Ishikawa (cell line): ENCODE measurements around the gene TLE5.
A peak's percentile ranks its signal among the peaks of the same experiment; 100 is the strongest.

Experiments used
- CEBPB ChIP-seq: IDR thresholded peaks from 2 replicates; pipeline ENCODE4 v1.6.1; 2012
- CREB1 ChIP-seq: IDR thresholded peaks from 2 replicates; pipeline ENCODE4 v1.6.1; 2012; ENCODE audit warnings: low read depth
- EGR1 ChIP-seq: IDR thresholded peaks from 2 replicates; pipeline ENCODE4 v1.6.1; 2012
- EP300 ChIP-seq: IDR thresholded peaks from 2 replicates; pipeline ENCODE4 v1.6.1; 2012; ENCODE audit warnings: borderline replicate concordance
- FOXM1 ChIP-seq: IDR thresholded peaks from 2 replicates; pipeline ENCODE4 v1.6.1; 2012; ENCODE audit warnings: low read depth, borderline replicate concordance
- NFIC ChIP-seq: IDR thresholded peaks from 2 replicates; pipeline ENCODE4 v1.6.1; 2012
- RAD21 ChIP-seq: IDR thresholded peaks from 2 replicates; pipeline ENCODE4 v1.6.1; 2012; ENCODE audit warnings: low read depth
- TAF1 ChIP-seq: IDR thresholded peaks from 2 replicates; pipeline ENCODE4 v1.6.1; 2012; ENCODE audit warnings: low read depth, mild to moderate bottlenecking
- TCF12 ChIP-seq: IDR thresholded peaks from 2 replicates; pipeline ENCODE4 v1.6.1; 2012; ENCODE audit warnings: low read depth
- TEAD4 ChIP-seq: IDR thresholded peaks from 2 replicates; pipeline ENCODE4 v1.6.1; 2012
- YY1 ChIP-seq: IDR thresholded peaks from 2 replicates; pipeline ENCODE4 v1.6.1; 2012; ENCODE audit warnings: low read depth
- ZBTB7A ChIP-seq: IDR thresholded peaks from 2 replicates; pipeline ENCODE4 v1.6.1; 2012; ENCODE audit warnings: low read depth
- TF ChIP-seq, protein P1 (sequence below): IDR thresholded peaks from 2 replicates; pipeline ENCODE4 v1.6.1; 2012; ENCODE audit warnings: low read depth, mild to moderate bottlenecking
- TF ChIP-seq, protein P2 (sequence below): IDR thresholded peaks from 2 replicates; pipeline ENCODE4 v1.6.1; 2012
- TF ChIP-seq, protein P3 (sequence below): IDR thresholded peaks from 2 replicates; pipeline ENCODE4 v1.6.1; 2012

Gene TLE5

GRCh38 chr19:3038214-3038613 is 24.1 kb downstream of the TLE5 start:
- TF ChIP-seq, protein P1, sequence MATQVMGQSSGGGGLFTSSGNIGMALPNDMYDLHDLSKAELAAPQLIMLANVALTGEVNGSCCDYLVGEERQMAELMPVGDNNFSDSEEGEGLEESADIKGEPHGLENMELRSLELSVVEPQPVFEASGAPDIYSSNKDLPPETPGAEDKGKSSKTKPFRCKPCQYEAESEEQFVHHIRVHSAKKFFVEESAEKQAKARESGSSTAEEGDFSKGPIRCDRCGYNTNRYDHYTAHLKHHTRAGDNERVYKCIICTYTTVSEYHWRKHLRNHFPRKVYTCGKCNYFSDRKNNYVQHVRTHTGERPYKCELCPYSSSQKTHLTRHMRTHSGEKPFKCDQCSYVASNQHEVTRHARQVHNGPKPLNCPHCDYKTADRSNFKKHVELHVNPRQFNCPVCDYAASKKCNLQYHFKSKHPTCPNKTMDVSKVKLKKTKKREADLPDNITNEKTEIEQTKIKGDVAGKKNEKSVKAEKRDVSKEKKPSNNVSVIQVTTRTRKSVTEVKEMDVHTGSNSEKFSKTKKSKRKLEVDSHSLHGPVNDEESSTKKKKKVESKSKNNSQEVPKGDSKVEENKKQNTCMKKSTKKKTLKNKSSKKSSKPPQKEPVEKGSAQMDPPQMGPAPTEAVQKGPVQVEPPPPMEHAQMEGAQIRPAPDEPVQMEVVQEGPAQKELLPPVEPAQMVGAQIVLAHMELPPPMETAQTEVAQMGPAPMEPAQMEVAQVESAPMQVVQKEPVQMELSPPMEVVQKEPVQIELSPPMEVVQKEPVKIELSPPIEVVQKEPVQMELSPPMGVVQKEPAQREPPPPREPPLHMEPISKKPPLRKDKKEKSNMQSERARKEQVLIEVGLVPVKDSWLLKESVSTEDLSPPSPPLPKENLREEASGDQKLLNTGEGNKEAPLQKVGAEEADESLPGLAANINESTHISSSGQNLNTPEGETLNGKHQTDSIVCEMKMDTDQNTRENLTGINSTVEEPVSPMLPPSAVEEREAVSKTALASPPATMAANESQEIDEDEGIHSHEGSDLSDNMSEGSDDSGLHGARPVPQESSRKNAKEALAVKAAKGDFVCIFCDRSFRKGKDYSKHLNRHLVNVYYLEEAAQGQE = no peak
- TF ChIP-seq TAF1 = no peak
- no peak for TF ChIP-seq CREB1
- TF ChIP-seq RAD21 = no peak
- no peak for TF ChIP-seq NFIC
- TF ChIP-seq EP300 = no peak
- TF ChIP-seq YY1 = no peak
- TF ChIP-seq, protein P2, sequence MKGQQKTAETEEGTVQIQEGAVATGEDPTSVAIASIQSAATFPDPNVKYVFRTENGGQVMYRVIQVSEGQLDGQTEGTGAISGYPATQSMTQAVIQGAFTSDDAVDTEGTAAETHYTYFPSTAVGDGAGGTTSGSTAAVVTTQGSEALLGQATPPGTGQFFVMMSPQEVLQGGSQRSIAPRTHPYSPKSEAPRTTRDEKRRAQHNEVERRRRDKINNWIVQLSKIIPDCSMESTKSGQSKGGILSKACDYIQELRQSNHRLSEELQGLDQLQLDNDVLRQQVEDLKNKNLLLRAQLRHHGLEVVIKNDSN = no peak
- TF ChIP-seq TEAD4 = no peak
- TF ChIP-seq CEBPB = no peak
- TF ChIP-seq, protein P3, sequence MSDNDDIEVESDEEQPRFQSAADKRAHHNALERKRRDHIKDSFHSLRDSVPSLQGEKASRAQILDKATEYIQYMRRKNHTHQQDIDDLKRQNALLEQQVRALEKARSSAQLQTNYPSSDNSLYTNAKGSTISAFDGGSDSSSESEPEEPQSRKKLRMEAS = no peak
- no peak for TF ChIP-seq FOXM1
- no peak for TF ChIP-seq ZBTB7A
- no peak for TF ChIP-seq EGR1
- TF ChIP-seq TCF12 = no peak

GRCh38 chr19:3036119-3036976 is 25.9 kb downstream of the TLE5 start:
- TF ChIP-seq, protein P3 = peak; percentile 29; the same call in 1 of the 2 replicates
- TF ChIP-seq, protein P2 = peak; percentile 70
- peak; percentile 43; the same call in 1 of the 2 replicates for TF ChIP-seq CEBPB
- TF ChIP-seq ZBTB7A = peak; percentile 74
- no peak; the same call in 1 of the 2 replicates for TF ChIP-seq FOXM1
- TF ChIP-seq, protein P1 = no peak
- peak; percentile 91 for TF ChIP-seq NFIC
- peak; percentile 32; the same call in 1 of the 2 replicates for TF ChIP-seq YY1
- peak; percentile 65 for TF ChIP-seq TEAD4
- no peak for TF ChIP-seq CREB1
- TF ChIP-seq TAF1 = no peak
- peak; percentile 90 for TF ChIP-seq TCF12
- TF ChIP-seq EP300 = peak; percentile 83
- TF ChIP-seq RAD21 = no peak; the same call in 1 of the 2 replicates
- TF ChIP-seq EGR1 = peak; percentile 48; the same call in 1 of the 2 replicates

- TF ChIP-seq, protein P2 = peak; percentile 73
- TF ChIP-seq TAF1 (peak; percentile 50; the same call in 1 of the 2 replicates), RAD21 (no peak), CREB1 (peak; percentile 65), YY1 (0 out of 2 replicates have a peak, but pooled peaks have one; percentile 35), EGR1 (no peak), ZBTB7A (peak; percentile 62; the same call in 1 of the 2 replicates), TCF12 (no peak)
- TF ChIP-seq, protein P3 = peak; percentile 35; the same call in 1 of the 2 replicates
Measured at GRCh38 chr19:3035542-3036118, 26.7 kb downstream of the TLE5 start.
